Omental fat pad (tissue), 4 donors: ENCODE results near the gene PRUNE2. TPM values are rescaled to one million over a fixed set of nuclear protein-coding genes. Genes with fewer than 3 reads are reported as not detected.

Experiments used
- ATAC-seq: fragments of 150-250 bp; one replicate; pipeline ENCODE4 v1.9.1; 2016; ENCODE audit warnings: mild to moderate bottlenecking, moderate library complexity; ENCODE audit not compliant: low FRiP score
- DNase-seq: peaks from one replicate; pipeline ENCODE4 v3.0.0-alpha.2; 2019; ENCODE audit warnings: low spot score
- CTCF ChIP-seq, 3 donors: fragments of 450-650 bp; IDR thresholded peaks; one replicate each; pipeline ENCODE4 v1.5.1; 2016 to 2017; ENCODE audit warnings: antibody characterized with exemption in 3 of 3, mild to moderate bottlenecking in 3 of 3, moderate library complexity in 2 of 3
- total RNA-seq, 4 donors: library from RNA; depleted of rRNA; stranded (reverse); fragments of >200 nt; gene quantifications; one replicate each; pipeline ENCODE4 v1.1.0, GENCODE V29; 2016

Gene PRUNE2
- total RNA-seq, 4 donors from 2014 or later, result 3.1 to 13.4 (median 12.0) TPM

GRCh38 chr9:76738402-76738801 lies 167.5 kb downstream of the PRUNE2 start:
- DNase-seq (no peak), ATAC-seq (no peak)
- no peak for TF ChIP-seq CTCF (IDR thresholded peaks at IDR 0.05)

GRCh38 chr9:76737154-76737902 lies 168.6 kb downstream of the PRUNE2 start:
- TF ChIP-seq CTCF (IDR thresholded peaks at IDR 0.05), result no peak
- ATAC-seq (no peak), DNase-seq (no peak)

- ATAC-seq (no peak), DNase-seq (no peak)
- no peak for TF ChIP-seq CTCF (IDR thresholded peaks at IDR 0.05)
Measured at GRCh38 chr9:76734716-76735115, 171.2 kb downstream of the PRUNE2 start.

- no peak for TF ChIP-seq CTCF (IDR thresholded peaks at IDR 0.05)
- no peak for ATAC-seq
Measured at GRCh38 chr9:76733096-76733495, 172.8 kb downstream of the PRUNE2 start.

GRCh38 chr9:76732341-76732958 lies 173.5 kb downstream of the PRUNE2 start:
- DNase-seq (no peak), ATAC-seq (no peak)
- no peak for TF ChIP-seq CTCF (IDR thresholded peaks at IDR 0.05)

More at GRCh38 chr9:76733096-76733495, 172.8 kb downstream of the PRUNE2 start:
- DNase-seq, result no peak

GRCh38 chr9:76730801-76731200 lies 175.1 kb downstream of the PRUNE2 start:
- no peak for DNase-seq
- no peak for ATAC-seq
- TF ChIP-seq CTCF (IDR thresholded peaks at IDR 0.05), result no peak
